LNCaP clone FGC (cell line): ENCODE measurements around the gene SEL1L3.

Experiments used
- DNase-seq: peaks from one replicate; pipeline ENCODE4 v3.0.0-alpha.2; 2011; ENCODE audit warnings: low read depth
- H3K4me3 ChIP-seq: 2 replicates; pipeline ENCODE4 v1.5.1; 2011; ENCODE audit warnings: mild to moderate bottlenecking, low read depth, low read length, control low read depth
- CTCF ChIP-seq: IDR thresholded peaks from 2 replicates; pipeline ENCODE4 v1.5.1; 2012; ENCODE audit warnings: mild to moderate bottlenecking; ENCODE audit not compliant: control insufficient read depth, insufficient read depth; ENCODE audit errors: extremely low read depth

Gene SEL1L3

GRCh38 chr4:25861280-25861950 is 1.4 kb downstream of the SEL1L3 start:
- no peak for TF ChIP-seq CTCF
- peak overlapping the region; percentile 75 for H3K4me3 ChIP-seq
- peak; percentile 17 for DNase-seq

GRCh38 chr4:25860586-25861279 is 2.1 kb downstream of the SEL1L3 start:
- peak overlapping the region; percentile 75; the same call in 1 of the 2 replicates for H3K4me3 ChIP-seq
- TF ChIP-seq CTCF, result no peak
- DNase-seq, result no peak

- DNase-seq, result no peak
- H3K4me3 ChIP-seq, result no peak overlapping the region
- TF ChIP-seq CTCF, result no peak
Observed at GRCh38 chr4:25859429-25860148, 3.2 kb downstream of the SEL1L3 start.

DNA sequence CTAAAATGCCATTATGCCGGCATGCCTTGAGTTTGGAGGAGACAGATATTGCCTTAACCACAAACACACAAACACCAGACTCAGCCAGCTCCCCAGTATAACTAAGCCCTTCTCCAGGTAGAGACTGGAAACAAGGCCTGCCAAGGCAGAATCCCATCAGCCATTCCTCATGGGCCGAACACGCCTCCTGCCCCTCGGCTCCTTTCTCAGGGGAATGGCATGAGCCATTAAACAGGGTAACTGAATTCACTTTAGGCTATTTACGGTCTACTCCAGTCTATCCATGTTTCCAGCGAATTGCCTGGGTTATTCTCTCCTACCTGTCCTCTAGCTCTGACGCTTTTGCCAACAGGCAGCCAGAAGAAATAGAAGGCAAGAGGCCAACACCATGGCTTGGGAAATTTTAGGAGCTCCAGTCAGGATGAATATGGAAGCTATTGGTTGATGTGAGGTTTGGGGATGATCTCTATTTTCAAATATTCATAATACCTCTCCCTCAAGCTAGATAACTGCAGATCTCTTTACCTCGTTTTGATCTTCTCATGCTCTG is 4.9 kb downstream of the SEL1L3 start:
- no peak overlapping the region for H3K4me3 ChIP-seq

DNA sequence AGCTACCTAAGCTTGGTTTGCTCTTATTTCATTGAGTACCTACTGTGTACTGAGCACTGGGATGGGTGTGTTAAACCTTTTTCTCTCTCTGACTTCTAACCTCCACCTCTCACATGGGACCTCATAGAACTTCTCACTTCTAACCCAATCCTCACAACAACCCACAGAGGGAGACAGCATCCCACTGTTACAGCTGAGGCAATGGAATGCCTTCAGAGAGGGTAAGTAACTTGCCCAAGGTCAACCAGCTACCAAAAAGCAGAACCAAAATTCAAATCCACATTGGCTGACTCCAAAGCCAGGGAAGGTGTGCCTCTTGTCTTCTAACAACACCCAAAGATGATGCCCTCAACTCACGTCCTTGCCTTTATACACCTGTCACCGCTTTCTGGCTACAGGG is 5.4 kb downstream of the SEL1L3 start:
- DNase-seq, result no peak
- TF ChIP-seq CTCF, result no peak
- H3K4me3 ChIP-seq, result no peak overlapping the region

More for the DNA sequence above, 4.9 kb downstream of the SEL1L3 start:
- no peak for DNase-seq
- TF ChIP-seq CTCF, result no peak

- TF ChIP-seq CTCF, result no peak
- no peak overlapping the region for H3K4me3 ChIP-seq
- no peak for DNase-seq
Observed at GRCh38 chr4:25856756-25857155, 6.0 kb downstream of the SEL1L3 start.
